ENCODE measurements around the gene DGCR2.

- TF ChIP-seq EZH2 (IDR thresholded peaks at IDR 0.05) (no peak), YY1 (IDR thresholded peaks at IDR 0.05; ENCODE audit: extremely low read depth, insufficient replicate concordance, low read depth, low read length) (no peak), POLR2AphosphoS5 (IDR thresholded peaks at IDR 0.05; ENCODE audit: low read depth, low read length) (no peak), POLR2A (IDR thresholded peaks at IDR 0.05; ENCODE audit: borderline replicate concordance, extremely low read depth, insufficient read depth, insufficient read length) (no peak), CTCF (IDR thresholded peaks at IDR 0.05 in 2 of 3, conservative IDR thresholded peaks at IDR 0.05 in 1 of 3; ENCODE audit: borderline replicate concordance in 1 of 3, insufficient read depth in 1 of 3, low read depth in 2 of 3, low read length in 2 of 3) (no peak), CEBPB (IDR thresholded peaks at IDR 0.05; ENCODE audit: low read depth) (no peak), RAD21 (IDR thresholded peaks at IDR 0.05; ENCODE audit: low read depth) (no peak), SP1 (IDR thresholded peaks at IDR 0.05; ENCODE audit: low read depth) (no peak), MAX (IDR thresholded peaks at IDR 0.05) (no peak), TCF7L2 (IDR thresholded peaks at IDR 0.05; ENCODE audit: borderline replicate concordance, extremely low read depth, insufficient read depth, insufficient read length) (no peak)
Measured at GRCh38 chr22:18997306-18997924, 124.8 kb downstream of the DGCR2 start.
